CD4-positive, alpha-beta memory T cell (primary cell): ENCODE measurements around the gene LIMS2. TPM values are rescaled to one million over a fixed set of nuclear protein-coding genes. Genes with fewer than 3 reads are reported as not detected.
A peak's percentile ranks its signal among the peaks of the same experiment; 100 is the strongest.

ENCODE experiments used
- CTCF ChIA-PET: fragments of 350-600 bp; sonication (Branson Sonifier 250); formaldehyde crosslinking; loops from one replicate; lab custom pipeline; 2021; ENCODE audit warnings: inconsistent platforms; ENCODE audit not compliant: partially characterized antibody; lab: Charles Lee
- POLR2A ChIA-PET: fragments of 350-600 bp; sonication (Branson Sonifier 250); formaldehyde crosslinking; loops from one replicate; lab custom pipeline; 2021; ENCODE audit not compliant: partially characterized antibody; lab: Charles Lee
- DNase-seq, 5 donors: peaks; one replicate each; pipeline versions ENCODE4 v3.0.0 to v3.0.0-alpha.2; 2020 to 2022; ENCODE audit warnings: mixed read lengths in 1 of 5
- H3K27ac ChIP-seq: one replicate; pipeline ENCODE4 v1.7.0; 2013; ENCODE audit warnings: low read depth, low read length
- H3K27me3 ChIP-seq: 2 replicates; pipeline ENCODE4 v1.7.0; 2013; ENCODE audit warnings: mild to moderate bottlenecking, low read length, moderate library complexity; ENCODE audit not compliant: insufficient read depth
- H3K36me3 ChIP-seq: 2 replicates; pipeline ENCODE4 v1.7.0; 2013; ENCODE audit warnings: mild to moderate bottlenecking, low read length, moderate library complexity; ENCODE audit not compliant: insufficient read depth
- H3K4me1 ChIP-seq: 2 replicates; pipeline ENCODE4 v1.7.0; 2013; ENCODE audit warnings: mild to moderate bottlenecking, low read length, moderate library complexity; ENCODE audit not compliant: insufficient read depth
- H3K4me3 ChIP-seq, 2 donors: one replicate each; pipeline ENCODE4 v1.7.0; 2013; ENCODE audit warnings: low read length in 2 of 2, mild to moderate bottlenecking in 1 of 2
- H3K9me3 ChIP-seq, 2 donors: one replicate each; pipeline ENCODE4 v1.7.0; 2013; ENCODE audit warnings: low read length in 2 of 2, control low read depth in 1 of 2; ENCODE audit not compliant: control insufficient read depth in 1 of 2
- H3K27ac Mint-ChIP-seq, 7 donors: one replicate each; pipeline ENCODE4 v1.8.0; 2020 to 2021; ENCODE audit warnings: mixed read lengths in 7 of 7, mild to moderate bottlenecking in 6 of 7, inconsistent platforms in 3 of 7, moderate library complexity in 3 of 7
- H3K27me3 Mint-ChIP-seq, 2 donors: one replicate each; pipeline ENCODE4 v1.8.0; 2020 to 2021; ENCODE audit warnings: mixed read lengths in 2 of 2
- H3K36me3 Mint-ChIP-seq, 2 donors: one replicate each; pipeline ENCODE4 v1.8.0; 2020 to 2021; ENCODE audit warnings: mixed read lengths in 2 of 2, inconsistent platforms in 1 of 2, mild to moderate bottlenecking in 1 of 2
- H3K4me1 Mint-ChIP-seq, 4 donors: one replicate each; pipeline ENCODE4 v1.8.0; 2020 to 2021; ENCODE audit warnings: mixed read lengths in 4 of 4, mild to moderate bottlenecking in 1 of 4
- H3K4me3 Mint-ChIP-seq, 8 donors: one replicate each; pipeline ENCODE4 v1.8.0; 2020 to 2021; ENCODE audit warnings: mixed read lengths in 8 of 8, mild to moderate bottlenecking in 7 of 8, moderate library complexity in 6 of 8, inconsistent platforms in 3 of 8
- H3K9me3 Mint-ChIP-seq, 8 donors: one replicate each; pipeline ENCODE4 v1.8.0; 2020 to 2021; ENCODE audit warnings: mixed read lengths in 8 of 8, mild to moderate bottlenecking in 5 of 8, inconsistent platforms in 3 of 8, moderate library complexity in 1 of 8
- intact Hi-C: fragments of 100-400 bp; cut with micrococcal nuclease; formaldehyde crosslinking; loops from one replicate; pipeline ENCODE4 v1.15.1; 2023
- polyA plus RNA-seq, 2 donors: library from polyadenylated mRNA; unstranded; fragments of 300-500 nt; fragmentation: Illumina TruSeq; gene quantifications; one replicate each; pipeline ENCODE4 v1.2.3, GENCODE V29; 2021
- total RNA-seq, 2 experiments: library from RNA; stranded (reverse); gene quantifications; one replicate each; pipeline ENCODE4 v1.2.3, GENCODE V29; 2021

The LIMS2 gene
- total and polyA plus RNA-seq, 4 experiments from 2014 or later, result 6.0 to 15.9 (median 9.0) TPM

DNA sequence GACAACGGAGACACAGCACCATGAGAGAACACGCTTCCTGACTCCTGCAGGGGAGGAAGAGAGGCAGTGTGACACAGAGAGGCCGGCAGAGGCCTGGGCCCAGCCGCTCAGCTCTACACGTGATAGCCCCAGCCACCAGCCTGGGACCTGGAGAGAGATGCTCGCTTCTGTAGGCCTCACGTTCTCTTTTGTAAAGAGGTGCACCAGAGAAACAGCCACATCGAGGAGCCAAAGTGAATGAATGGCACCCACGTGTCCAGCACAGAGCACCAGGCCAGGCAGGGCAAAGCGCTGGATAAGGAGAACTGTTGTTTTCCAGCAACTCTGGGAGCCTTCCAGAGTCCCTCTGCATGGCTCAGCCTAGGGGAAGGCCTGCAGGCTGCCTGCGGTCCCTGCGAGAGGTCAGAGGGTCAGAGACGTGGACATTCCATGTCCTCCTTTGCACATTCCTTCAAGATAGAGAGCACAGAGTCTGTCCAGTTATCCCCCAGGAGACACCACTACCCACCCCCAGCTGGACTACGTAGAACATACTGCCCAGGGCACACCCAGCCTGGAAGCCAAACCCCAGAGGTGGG is 14.2 kb downstream of the LIMS2 start:
- H3K36me3 Mint-ChIP-seq, result no peaks in the 10 kb centered on the region
- H3K4me1 Mint-ChIP-seq, result no peaks in the 10 kb centered on the region
- H3K9me3 ChIP-seq, result no peaks in the 10 kb centered on the region
- peaks cover 19% of the 10 kb centered on the region for H3K27me3 ChIP-seq
- ChIA-PET CTCF (no interaction called here), POLR2A (no interaction called here)
- H3K27me3 Mint-ChIP-seq, result peaks cover 17 to 36% of the 10 kb centered on the region in 2 donors
- intact Hi-C loops, result no loop called here
- no peaks in the 10 kb centered on the region for H3K36me3 ChIP-seq
- H3K4me3 Mint-ChIP-seq, result no peak overlapping the region
- peak in 1 of 5 donors; percentile 13 for DNase-seq
- no peak overlapping the region for H3K27ac Mint-ChIP-seq
- no peak overlapping the region for H3K4me3 ChIP-seq
- H3K9me3 Mint-ChIP-seq, result no peaks in the 10 kb centered on the region
- H3K4me1 ChIP-seq, result no peaks in the 10 kb centered on the region
- no peak overlapping the region for H3K27ac ChIP-seq

DNA sequence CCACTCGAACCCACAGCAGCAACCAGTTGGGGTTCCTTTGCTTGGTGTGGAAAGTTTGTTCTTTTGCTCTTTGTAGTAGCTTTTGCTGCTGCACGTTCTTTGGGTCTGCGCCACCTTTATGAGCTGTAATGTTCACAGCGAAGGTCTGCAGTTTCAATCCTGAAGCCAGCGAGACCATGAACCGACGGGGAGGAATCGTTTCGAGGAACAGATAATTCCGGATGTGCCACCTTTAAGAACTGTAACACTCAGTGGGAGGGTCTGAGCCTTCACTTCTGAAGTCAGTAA is 15.1 kb downstream of the LIMS2 start:
- H3K4me1 Mint-ChIP-seq, result no peaks in the 10 kb centered on the region
- Histone ChIP-seq H3K4me1 (no peaks in the 10 kb centered on the region), H3K27me3 (peaks cover 19% of the 10 kb centered on the region), H3K36me3 (no peaks in the 10 kb centered on the region), H3K9me3 (no peaks in the 10 kb centered on the region), H3K27ac (no peak overlapping the region), H3K4me3 (no peak overlapping the region)
- peaks cover 17 to 28% of the 10 kb centered on the region in 2 donors for H3K27me3 Mint-ChIP-seq
- H3K36me3 Mint-ChIP-seq, result no peaks in the 10 kb centered on the region
- CTCF ChIA-PET, result interaction anchor here (0.7 kb wide), 1 partner anchor 10 kb away, joined by 3 read pairs; no protein-coding TSS in a partner anchor
- POLR2A ChIA-PET, result no interaction called here
- no peak overlapping the region for H3K4me3 Mint-ChIP-seq
- intact Hi-C loops, result no loop called here
- no peak overlapping the region for H3K27ac Mint-ChIP-seq
- DNase-seq, result no peak
- no peaks in the 10 kb centered on the region for H3K9me3 Mint-ChIP-seq

DNA sequence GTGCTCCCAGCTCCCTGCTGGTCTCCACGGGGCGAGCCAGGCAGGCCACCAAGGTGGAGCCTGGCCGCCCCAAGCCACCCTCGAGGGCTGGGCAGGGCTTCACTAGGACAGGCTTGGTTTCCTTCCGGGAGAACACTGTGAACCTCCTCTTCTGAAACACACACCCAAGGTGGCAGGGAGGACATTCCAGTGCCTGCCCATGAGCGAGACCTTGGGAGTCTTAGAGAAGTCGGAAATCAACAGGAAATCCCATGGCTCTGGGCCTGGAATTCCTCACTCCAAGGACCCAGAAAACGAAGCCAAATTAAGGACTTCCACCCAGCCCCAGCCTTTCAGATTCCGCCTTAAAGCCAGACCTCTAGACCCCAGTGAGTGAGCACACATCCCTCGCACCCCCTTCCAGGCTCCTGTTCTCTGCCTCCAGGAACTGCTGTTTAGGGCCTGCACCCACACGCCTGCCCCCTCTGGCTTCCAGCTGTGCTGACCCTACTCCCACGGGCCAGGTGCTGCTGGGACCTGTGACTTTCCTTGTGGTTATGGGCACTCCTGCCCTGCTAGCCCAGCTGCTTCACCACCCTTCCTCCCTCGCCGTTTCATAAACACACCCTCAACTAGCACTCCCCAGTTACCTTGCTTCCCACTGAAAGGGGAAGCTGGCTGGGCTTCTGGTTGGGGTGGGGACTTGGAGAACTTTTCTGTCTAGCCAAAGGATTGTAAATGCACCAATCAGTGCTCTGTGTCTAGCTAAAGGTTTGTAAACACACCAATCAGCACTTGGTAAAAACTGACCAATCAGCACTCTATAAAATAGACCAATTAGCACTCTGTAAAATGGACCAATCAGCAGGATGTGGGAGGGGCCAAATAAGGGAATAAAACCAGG is 15.7 kb downstream of the LIMS2 start:
- no peak overlapping the region for H3K27ac Mint-ChIP-seq
- DNase-seq, result peak in 1 of 5 donors; percentile 35
- Histone ChIP-seq H3K9me3 (no peaks in the 10 kb centered on the region), H3K4me1 (no peaks in the 10 kb centered on the region), H3K27me3 (peaks cover 14% of the 10 kb centered on the region), H3K36me3 (no peaks in the 10 kb centered on the region), H3K4me3 (no peak overlapping the region), H3K27ac (no peak overlapping the region)
- no peak overlapping the region for H3K4me3 Mint-ChIP-seq
- ChIA-PET CTCF (interaction anchor here (0.7 kb wide), 1 partner anchor 10 kb away, joined by 3 read pairs; no protein-coding TSS in a partner anchor), POLR2A (no interaction called here)
- H3K27me3 Mint-ChIP-seq, result peaks cover 14 to 23% of the 10 kb centered on the region in 2 donors
- no peaks in the 10 kb centered on the region for H3K36me3 Mint-ChIP-seq
- H3K9me3 Mint-ChIP-seq, result no peaks in the 10 kb centered on the region
- no peaks in the 10 kb centered on the region for H3K4me1 Mint-ChIP-seq
- intact Hi-C loops, result no loop called here

DNA sequence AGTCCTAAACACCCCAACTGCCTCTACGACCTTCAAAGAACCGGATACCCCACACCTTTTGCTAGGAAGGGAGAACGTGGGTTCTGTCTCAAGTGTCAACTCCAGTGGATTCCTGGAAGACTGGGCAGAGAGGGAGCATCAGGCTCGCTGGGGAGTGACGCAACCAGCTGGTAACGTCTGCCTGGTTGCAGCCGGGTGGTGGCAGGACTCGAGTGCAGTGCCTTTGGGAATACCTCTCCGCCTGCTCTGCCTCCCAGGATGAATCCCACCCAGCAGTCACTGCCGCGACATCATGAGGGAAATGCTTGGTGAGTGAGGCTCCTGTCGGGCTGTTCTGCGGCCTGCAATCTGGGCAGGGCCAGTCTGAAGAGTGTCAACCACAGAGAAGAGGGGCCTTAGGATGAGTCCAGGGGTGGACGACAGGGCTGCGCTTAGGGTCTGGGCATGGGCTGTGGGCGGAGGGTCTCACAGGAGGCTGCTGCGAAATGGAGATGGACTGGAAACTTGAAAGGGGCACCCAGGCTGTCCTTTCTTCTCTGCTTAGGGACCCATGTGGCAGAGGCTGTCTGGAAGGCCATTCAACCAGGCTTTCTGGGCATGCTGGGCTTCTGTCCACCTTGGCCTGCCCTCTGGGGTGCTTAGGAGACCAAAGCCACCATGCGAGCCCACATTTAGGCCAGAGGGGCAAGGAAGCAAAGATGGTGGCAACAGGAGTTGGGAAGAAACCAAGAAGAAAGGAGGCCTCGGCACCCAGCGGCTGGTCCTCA is 16.5 kb downstream of the LIMS2 start:
- Histone ChIP-seq H3K4me3 (no peak overlapping the region), H3K27me3 (peaks cover 10% of the 10 kb centered on the region), H3K27ac (no peak overlapping the region), H3K9me3 (no peaks in the 10 kb centered on the region), H3K4me1 (no peaks in the 10 kb centered on the region), H3K36me3 (no peaks in the 10 kb centered on the region)
- no peak overlapping the region for H3K27ac Mint-ChIP-seq
- intact Hi-C loops, result no loop called here
- no peak overlapping the region for H3K4me3 Mint-ChIP-seq
- H3K36me3 Mint-ChIP-seq, result no peaks in the 10 kb centered on the region
- ChIA-PET CTCF (no interaction called here), POLR2A (no interaction called here)
- peak in 1 of 5 donors; percentile 7 for DNase-seq
- no peaks in the 10 kb centered on the region for H3K9me3 Mint-ChIP-seq
- H3K27me3 Mint-ChIP-seq, result peaks cover 13 to 22% of the 10 kb centered on the region in 2 donors
- no peaks in the 10 kb centered on the region for H3K4me1 Mint-ChIP-seq

DNA sequence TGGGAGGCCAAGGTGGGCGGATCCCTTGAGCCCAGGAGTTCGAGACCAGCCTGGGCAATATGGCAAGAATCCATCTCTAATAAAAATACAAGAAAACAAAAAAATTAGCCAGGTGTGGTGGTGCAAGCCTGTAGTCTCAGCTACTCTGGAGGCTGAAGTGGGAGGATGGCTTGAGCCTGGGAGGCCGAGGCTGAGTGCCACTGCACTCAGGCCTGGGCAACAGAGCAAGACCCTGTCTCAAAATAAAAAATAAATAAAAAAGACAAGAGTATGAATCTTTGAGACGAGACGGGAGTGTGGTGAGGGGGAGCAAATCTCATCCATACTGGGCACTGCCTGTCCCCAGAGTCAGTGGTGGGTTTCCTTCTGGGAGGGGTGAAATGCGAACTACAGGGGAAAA is 17.2 kb downstream of the LIMS2 start:
- H3K27me3 Mint-ChIP-seq, result peaks cover 10 to 16% of the 10 kb centered on the region in 2 donors
- intact Hi-C loops, result no loop called here

DNA sequence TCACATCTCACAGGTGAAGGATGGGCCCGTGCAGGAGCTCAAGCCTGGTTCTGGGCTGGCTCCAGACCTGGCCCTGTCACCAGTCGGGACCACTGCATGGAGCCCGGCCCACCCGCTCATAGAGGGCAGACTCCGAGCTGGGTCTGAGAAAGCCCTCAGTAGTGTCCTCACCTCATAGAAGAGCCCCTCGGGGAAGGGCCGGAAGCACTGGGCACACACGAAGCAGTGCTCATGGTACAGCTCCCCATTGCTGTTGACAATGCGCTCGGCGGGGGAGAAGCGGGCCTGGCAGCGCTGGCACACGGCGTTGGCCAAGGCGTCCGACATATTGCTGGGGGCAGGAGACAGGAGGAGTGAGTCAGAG is 18.1 kb downstream of the LIMS2 start:
- H3K9me3 Mint-ChIP-seq, result no peaks in the 10 kb centered on the region
- ChIA-PET CTCF (no interaction called here), POLR2A (no interaction called here)
- no peaks in the 10 kb centered on the region for H3K4me1 Mint-ChIP-seq
- no peaks in the 10 kb centered on the region for H3K36me3 Mint-ChIP-seq
- H3K4me3 Mint-ChIP-seq, result no peak overlapping the region
- Histone ChIP-seq H3K27ac (no peak overlapping the region), H3K36me3 (no peaks in the 10 kb centered on the region), H3K27me3 (peaks cover 4% of the 10 kb centered on the region), H3K4me3 (no peak overlapping the region), H3K4me1 (no peaks in the 10 kb centered on the region), H3K9me3 (no peaks in the 10 kb centered on the region)
- H3K27me3 Mint-ChIP-seq, result peaks cover 7 to 15% of the 10 kb centered on the region in 2 donors
- intact Hi-C loops, result no loop called here
- no peak overlapping the region for H3K27ac Mint-ChIP-seq
- peak in 1 of 5 donors; percentile 25 for DNase-seq

More for the DNA sequence above, 17.2 kb downstream of the LIMS2 start:
- H3K4me1 Mint-ChIP-seq, result no peaks in the 10 kb centered on the region
- no peaks in the 10 kb centered on the region for H3K36me3 Mint-ChIP-seq
- ChIA-PET CTCF (no interaction called here), POLR2A (no interaction called here)
- H3K4me1 ChIP-seq, result no peaks in the 10 kb centered on the region
- H3K36me3 ChIP-seq, result no peaks in the 10 kb centered on the region
- H3K27ac ChIP-seq, result no peak overlapping the region
- H3K9me3 ChIP-seq, result no peaks in the 10 kb centered on the region
- no peak overlapping the region for H3K4me3 ChIP-seq
- H3K9me3 Mint-ChIP-seq, result no peaks in the 10 kb centered on the region
- peaks cover 4% of the 10 kb centered on the region for H3K27me3 ChIP-seq
- no peak overlapping the region for H3K27ac Mint-ChIP-seq
- DNase-seq, result no peak
- H3K4me3 Mint-ChIP-seq, result no peak overlapping the region

DNA sequence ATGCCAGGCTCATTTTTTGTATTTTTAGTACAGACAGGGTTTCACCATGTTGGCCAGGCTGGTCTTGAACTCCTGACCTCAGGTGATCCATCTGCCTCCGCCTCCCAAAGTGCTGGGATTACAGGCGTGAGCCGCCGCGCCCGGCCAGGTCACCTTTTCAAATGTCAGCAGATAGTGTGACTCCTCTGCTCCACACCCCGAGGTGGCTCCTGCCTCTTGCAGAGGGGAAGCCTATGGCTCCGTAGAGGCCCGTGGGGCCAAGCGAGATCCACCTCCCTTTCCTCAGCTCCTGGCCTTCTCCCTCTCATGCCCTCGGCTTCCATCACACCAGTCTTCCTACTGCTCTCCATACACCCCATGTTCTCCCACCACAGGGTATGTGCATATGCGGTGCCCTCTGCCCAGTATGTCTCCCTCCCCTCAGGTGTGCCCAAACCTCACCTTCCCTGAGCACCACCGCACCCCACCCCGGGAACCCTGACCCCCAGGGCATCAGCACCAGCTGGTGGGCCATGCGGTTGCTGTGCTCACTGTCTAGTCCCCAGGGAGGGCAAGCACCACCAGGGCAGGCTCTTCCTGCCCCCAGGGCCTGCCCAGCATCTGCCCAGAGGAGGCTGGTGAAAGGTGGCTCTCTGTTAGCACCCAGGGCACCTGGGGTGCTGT is 18.6 kb downstream of the LIMS2 start:
- Mint-ChIP-seq H3K27ac (no peak overlapping the region), H3K36me3 (no peaks in the 10 kb centered on the region), H3K4me1 (no peaks in the 10 kb centered on the region), H3K27me3 (peaks cover 7 to 10% of the 10 kb centered on the region in 2 donors), H3K9me3 (no peaks in the 10 kb centered on the region), H3K4me3 (no peak overlapping the region)
- Histone ChIP-seq H3K4me1 (no peaks in the 10 kb centered on the region), H3K4me3 (no peak overlapping the region), H3K27ac (no peak overlapping the region), H3K36me3 (no peaks in the 10 kb centered on the region), H3K27me3 (peaks cover 4% of the 10 kb centered on the region), H3K9me3 (no peaks in the 10 kb centered on the region)
- CTCF ChIA-PET, result interaction anchor here (1.5 kb wide), 1 partner anchor 66 kb away, joined by 5 read pairs; no protein-coding TSS in a partner anchor
- DNase-seq, result peak in 1 of 5 donors; percentile 8
- POLR2A ChIA-PET, result no interaction called here
- intact Hi-C loops, result no loop called here
